SK-N-SH (cell line): ENCODE measurements around the gene ZNF775. TPM values are rescaled to one million over a fixed set of nuclear protein-coding genes. Genes with fewer than 3 reads are reported as not detected.
A peak's percentile ranks its signal among the peaks of the same experiment; 100 is the strongest.

Experiments used
- CTCF ChIA-PET: fragments of 300-600, 350-600 bp; formaldehyde crosslinking; extraction: SDS; loops from one replicate; lab custom pipeline; 2021; lab: Yijun Ruan, JAX
- POLR2A ChIA-PET: fragments of 350-600 bp; sonication (Branson Sonifier 250); formaldehyde crosslinking; extraction: SDS; loops from one replicate; lab custom pipeline; 2020; ENCODE audit warnings: antibody characterized with exemption, inconsistent platforms; lab: Yijun Ruan, JAX
- DNase-seq: peaks from one replicate; pipeline ENCODE4 v3.0.0; 2012
- H2AFZ ChIP-seq: fragments of 200-600 bp; sonication (generic); 2 replicates; pipeline ENCODE4 v1.8.1; 2016; ENCODE audit warnings: antibody characterized with exemption, mild to moderate bottlenecking, low read depth
- H3F3A ChIP-seq: fragments of 200-600 bp; sonication (generic); replicated peaks from 2 replicates; pipeline ENCODE3; 2016; ENCODE audit warnings: antibody characterized with exemption, mild to moderate bottlenecking; ENCODE audit not compliant: insufficient read depth
- H3K27ac ChIP-seq, 2 experiments: fragments of 200-500 bp in 1 of 2; fragments of 200-600 bp in 1 of 2; sonication (Bioruptor generic) in 1 of 2; sonication (generic), shearing (Covaris generic) in 1 of 2; 2 replicates each; pipeline versions ENCODE4 v1.5.1 to v1.6.1; 2014 to 2016; ENCODE audit warnings: low read depth in 2 of 2, inconsistent platforms in 1 of 2, low read length in 1 of 2, mild to moderate bottlenecking in 1 of 2, mixed read lengths in 1 of 2
- H3K27me3 ChIP-seq: fragments of 200-600 bp; sonication (generic), shearing (Covaris generic); 2 replicates; pipeline ENCODE4 v1.6.1; 2016; ENCODE audit warnings: mixed run types; ENCODE audit not compliant: insufficient read depth
- H3K36me3 ChIP-seq, 2 experiments: fragments of 200-500 bp in 1 of 2; fragments of 200-600 bp in 1 of 2; sonication (Bioruptor generic) in 1 of 2; sonication (generic) in 1 of 2; replicated peaks in 1 of 2; 2 replicates each; pipeline versions ENCODE3 to v1.5.1; 2014 to 2016; ENCODE audit warnings: low read length in 1 of 2, mild to moderate bottlenecking in 1 of 2; ENCODE audit not compliant: insufficient read depth in 2 of 2, control insufficient read depth in 1 of 2
- H3K4me1 ChIP-seq, 2 experiments: fragments of 200-500 bp in 1 of 2; fragments of 200-600 bp in 1 of 2; sonication (Bioruptor generic) in 1 of 2; sonication (generic), shearing (Covaris generic) in 1 of 2; 2 replicates each; pipeline versions ENCODE4 v1.5.1 to v1.6.1; 2014 to 2016; ENCODE audit warnings: low read depth in 1 of 2, low read length in 1 of 2, mixed run types in 1 of 2; ENCODE audit not compliant: insufficient read depth in 2 of 2, control insufficient read depth in 1 of 2
- H3K4me2 ChIP-seq: fragments of 200-600 bp; sonication (generic), shearing (Covaris generic); 2 replicates; pipeline ENCODE4 v1.6.1; 2017; ENCODE audit warnings: mixed run types
- H3K4me3 ChIP-seq, 2 experiments: fragments of 200-500 bp in 1 of 2; fragments of 200-600 bp in 1 of 2; sonication (Bioruptor generic) in 1 of 2; sonication (generic), shearing (Covaris generic) in 1 of 2; 2 replicates each; pipeline versions ENCODE4 v1.5.1 to v1.8.1; 2014 to 2016; ENCODE audit warnings: low read depth in 2 of 2, inconsistent platforms in 1 of 2, low read length in 1 of 2, mild to moderate bottlenecking in 1 of 2, mixed read lengths in 1 of 2, moderate library complexity in 1 of 2
- H3K79me2 ChIP-seq: fragments of 200-600 bp; sonication (generic); 2 replicates; pipeline ENCODE4 v1.8.1; 2017; ENCODE audit warnings: mild to moderate bottlenecking; ENCODE audit not compliant: insufficient read depth
- H3K9ac ChIP-seq: fragments of 200-600 bp; sonication (generic); 2 replicates; pipeline ENCODE4 v1.6.1; 2017; ENCODE audit warnings: mixed run types
- H3K9me2 ChIP-seq: fragments of 200-600 bp; sonication (generic); 2 replicates; pipeline ENCODE4 v1.6.1; 2017; ENCODE audit warnings: mixed run types
- H3K9me3 ChIP-seq: fragments of 200-600 bp; sonication (generic); 2 replicates; pipeline ENCODE4 v1.6.1; 2017; ENCODE audit warnings: mixed run types, mild to moderate bottlenecking, moderate library complexity
- H4K20me1 ChIP-seq: fragments of 200-600 bp; sonication (generic); 2 replicates; pipeline ENCODE4 v1.6.1; 2017; ENCODE audit warnings: mild to moderate bottlenecking, mixed run types; ENCODE audit not compliant: insufficient read depth
- CHD2 ChIP-seq: fragments of 150-350 bp; IDR thresholded peaks from 2 replicates; pipeline ENCODE4 v1.6.1; 2018; ENCODE audit warnings: low read length; ENCODE audit not compliant: partially characterized antibody
- CTCF ChIP-seq: fragments of 200-600 bp; sonication (generic); IDR thresholded peaks from 2 replicates; pipeline ENCODE4 v1.6.1; 2017; ENCODE audit warnings: antibody characterized with exemption, mild to moderate bottlenecking, moderate library complexity
- ELF1 ChIP-seq: IDR thresholded peaks from 2 replicates; pipeline ENCODE4 v1.4.0; 2012
- EP300 ChIP-seq, 2 experiments: IDR thresholded peaks; 2 replicates each; pipeline versions ENCODE4 v1.4.0 to v1.6.1; 2012; ENCODE audit warnings: borderline replicate concordance in 1 of 2, low read depth in 1 of 2, low read length in 1 of 2
- FOXJ3 ChIP-seq: sonication (generic); formaldehyde crosslinking; IDR thresholded peaks from 2 replicates; pipeline ENCODE4 v1.5.1; 2020; ENCODE audit warnings: mild to moderate bottlenecking, missing genetic modification reagents
- FOXM1 ChIP-seq: IDR thresholded peaks from 2 replicates; pipeline ENCODE4 v1.4.0; 2012; ENCODE audit warnings: low read depth, mild to moderate bottlenecking
- GATA2 ChIP-seq: sonication (generic); formaldehyde crosslinking; IDR thresholded peaks from 2 replicates; pipeline ENCODE4 v1.5.0; 2020; ENCODE audit warnings: mild to moderate bottlenecking, missing genetic modification reagents
- JUND ChIP-seq: IDR thresholded peaks from 2 replicates; pipeline ENCODE4 v1.4.0; 2012
- NRF1 ChIP-seq: IDR thresholded peaks from 2 replicates; pipeline ENCODE4 v1.6.1; 2012; ENCODE audit warnings: low read depth, mild to moderate bottlenecking, low read length
- PBX3 ChIP-seq: IDR thresholded peaks from 2 replicates; pipeline ENCODE4; 2012
- POLR2AphosphoS5 ChIP-seq: IDR thresholded peaks from 2 replicates; pipeline ENCODE4 v1.6.1; 2012; ENCODE audit warnings: low read depth, low read length
- RAD21 ChIP-seq: IDR thresholded peaks from 2 replicates; pipeline ENCODE4 v1.6.1; 2012; ENCODE audit warnings: mild to moderate bottlenecking, low read length
- REST ChIP-seq: IDR thresholded peaks from 2 replicates; pipeline ENCODE4 v1.6.1; 2012; ENCODE audit warnings: mild to moderate bottlenecking, low read depth, low read length, moderate library complexity
- SIN3A ChIP-seq: IDR thresholded peaks from 2 replicates; pipeline ENCODE4 v1.6.1; 2012; ENCODE audit warnings: low read depth, mild to moderate bottlenecking, low read length, moderate library complexity, borderline replicate concordance
- TAF1 ChIP-seq: IDR thresholded peaks from 2 replicates; pipeline ENCODE4 v1.6.1; 2012; ENCODE audit warnings: low read depth, mild to moderate bottlenecking, low read length, moderate library complexity, borderline replicate concordance
- TCF12 ChIP-seq: IDR thresholded peaks from 2 replicates; pipeline ENCODE4 v1.4.0; 2012
- USF1 ChIP-seq: IDR thresholded peaks from 2 replicates; pipeline ENCODE4 v1.4.0; 2012; ENCODE audit warnings: low read depth, borderline replicate concordance
- YY1 ChIP-seq: IDR thresholded peaks from 2 replicates; pipeline ENCODE4 v1.4.0; 2012; ENCODE audit warnings: low read depth, mild to moderate bottlenecking
- WGBS: methylation state at CpG from one replicate; pipeline ENCODE4 v1.1.6; 2017; ENCODE audit warnings: low lambda C conversion rate; 5-methylcytosine and 5-hydroxymethylcytosine counted together
- polyA plus RNA-seq, 3 experiments: library from polyadenylated mRNA; depleted of rRNA; stranded (reverse); fragments of >200 nt; gene quantifications; 2 replicates each; pipeline ENCODE4 v1.2.3, GENCODE V29; 2012

The ZNF775 gene
- polyA plus RNA-seq, 1 of the 3 experiments (the other 2 are of a cell fraction) = 5.0 TPM

- 0 out of 2 replicates have a peak overlapping the region, but pooled peaks have one; percentile 98 for H2AFZ ChIP-seq
- TF ChIP-seq FOXJ3 (no peak), SIN3A (no peak), POLR2AphosphoS5 (no peak), YY1 (no peak), USF1 (no peak), GATA2 (CRISPR knock-in tag) (no peak), EP300 (IDR thresholded peaks at IDR 0.05; ENCODE audit: borderline replicate concordance in 1 of 2, low read depth in 1 of 2, low read length in 1 of 2) (no peak), RAD21 (no peak)
- ChIA-PET CTCF (interaction anchor here (0.6 to 2.3 kb wide), 13 partner anchors 10 to 1229 kb away, joined by 3 to 17 read pairs (median 4); partner anchors contain the start of gene REPIN1), POLR2A (interaction anchor here (1.2 kb wide), 1 partner anchor 34 kb away, joined by 11 read pairs; the partner anchor contains the start of gene REPIN1)
- peak overlapping the region in 1 of 2 experiments; percentile 3; a peak in 1 of 4 replicates for H3K27ac ChIP-seq
- DNase-seq = no peak
- peaks cover 0 to 2% of the 10 kb centered on the region in 2 experiments for H3K36me3 ChIP-seq
- H4K20me1 ChIP-seq = no peaks in the 10 kb centered on the region
- H3K9ac ChIP-seq = no peak overlapping the region
- H3K27me3 ChIP-seq = no peaks in the 10 kb centered on the region
- no peak overlapping the region for H3K4me2 ChIP-seq
- no peaks in the 10 kb centered on the region for H3K79me2 ChIP-seq
- no peaks in the 10 kb centered on the region for H3K9me2 ChIP-seq
- H3K4me3 ChIP-seq = no peak overlapping the region
- 97% methylated on average over 13 of the region's 13 CpGs for WGBS
- peaks cover 15 to 43% of the 10 kb centered on the region in 2 experiments for H3K4me1 ChIP-seq
- peaks cover 9% of the 10 kb centered on the region for H3F3A ChIP-seq
- no peaks in the 10 kb centered on the region for H3K9me3 ChIP-seq
Measured at GRCh38 chr7:150403376-150404171, 24.4 kb downstream of the ZNF775 start.

- peak overlapping the region; percentile 98 for H2AFZ ChIP-seq
- no peak for DNase-seq
- WGBS = 88% methylated on average over 16 of the region's 16 CpGs
- no peaks in the 10 kb centered on the region for H3K9me2 ChIP-seq
- peaks cover 15 to 42% of the 10 kb centered on the region in 2 experiments for H3K4me1 ChIP-seq
- ChIA-PET CTCF (interaction anchor here (0.6 to 3.4 kb wide), 15 partner anchors 9 to 1229 kb away, joined by 3 to 17 read pairs (median 3); partner anchors contain the start of genes REPIN1 and ZNF775), POLR2A (interaction anchor here (1.2 to 1.9 kb wide), 2 partner anchors 19 to 35 kb away, joined by 8 to 11 read pairs; partner anchors contain the start of gene REPIN1)
- no peaks in the 10 kb centered on the region for H3K9me3 ChIP-seq
- peak overlapping the region; percentile 98 for H3K4me2 ChIP-seq
- peak overlapping the region; percentile 71 to 74 for H3K4me3 ChIP-seq
- H3K27me3 ChIP-seq = no peaks in the 10 kb centered on the region
- peak overlapping the region; percentile 56 to 87 for H3K27ac ChIP-seq
- H3K79me2 ChIP-seq = no peaks in the 10 kb centered on the region
- no peaks in the 10 kb centered on the region for H4K20me1 ChIP-seq
- peaks cover 9% of the 10 kb centered on the region for H3F3A ChIP-seq
- peaks cover 0 to 3% of the 10 kb centered on the region in 2 experiments for H3K36me3 ChIP-seq
- H3K9ac ChIP-seq = peak overlapping the region; percentile 86
- TF ChIP-seq FOXM1 (no peak), TAF1 (no peak), CTCF (no peak), POLR2AphosphoS5 (no peak), ELF1 (no peak), GATA2 (CRISPR knock-in tag) (no peak), TCF12 (no peak), PBX3 (no peak), EP300 (IDR thresholded peaks at IDR 0.05; ENCODE audit: borderline replicate concordance in 1 of 2, low read depth in 1 of 2, low read length in 1 of 2) (no peak), JUND (no peak), YY1 (no peak), REST (no peak), NRF1 (no peak), CHD2 (no peak)
Measured at GRCh38 chr7:150404172-150404804, 25.2 kb downstream of the ZNF775 start.
